ENCODE data around the gene ZNF697.

GRCh38 chr1:119588621-119589020 is 59.4 kb downstream of the ZNF697 start:
- no peak for TF ChIP-seq CTCF (conservative IDR thresholded peaks at IDR 0.05; ENCODE audit: low read depth, low read length)
- no peak for TF ChIP-seq EZH2 (IDR thresholded peaks at IDR 0.05; ENCODE audit: borderline replicate concordance, low read depth, low read length, poor library complexity, severe bottlenecking)

All from A673 (cell line).